GM12872 (cell line): ENCODE results near the gene TBC1D21.

ENCODE experiments used
- CTCF ChIP-seq: IDR thresholded peaks from 3 replicates; pipeline ENCODE4 v1.5.1; 2011; ENCODE audit warnings: low read depth, mild to moderate bottlenecking, low read length, moderate library complexity; ENCODE audit not compliant: insufficient read depth

The TBC1D21 gene

GRCh38 chr15:73882761-73883419 is 9.5 kb downstream of the TBC1D21 start:
- TF ChIP-seq CTCF: no peak

- TF ChIP-seq CTCF: no peak
These were observed 10.8 kb downstream of the TBC1D21 start for GRCh38 chr15:73884159-73884558.

- no peak for TF ChIP-seq CTCF
These were observed 12.8 kb downstream of the TBC1D21 start for GRCh38 chr15:73885954-73886700.

- TF ChIP-seq CTCF: no peak
These were observed 13.5 kb downstream of the TBC1D21 start for GRCh38 chr15:73886717-73887345.

- TF ChIP-seq CTCF: no peak
These were observed 14.1 kb downstream of the TBC1D21 start for GRCh38 chr15:73887481-73887880.

- TF ChIP-seq CTCF: no peak
These were observed 15.1 kb downstream of the TBC1D21 start for GRCh38 chr15:73888224-73889041.

GRCh38 chr15:73889053-73889761 is 15.8 kb downstream of the TBC1D21 start:
- no peak for TF ChIP-seq CTCF
